Lower leg skin (tissue), 4 donors: ENCODE measurements around the gene TMEM11. TPM values are rescaled to one million over a fixed set of nuclear protein-coding genes. Genes with fewer than 3 reads are reported as not detected.

Source experiments
- DNase-seq, 2 donors: peaks; one replicate each; pipeline ENCODE4 v3.0.0-alpha.2; 2019; ENCODE audit warnings: low spot score in 2 of 2
- H3K4me3 ChIP-seq: fragments of 200-600 bp; sonication (generic); 2 replicates; pipeline ENCODE4 v1.5.1; 2017; ENCODE audit warnings: mild to moderate bottlenecking, low read depth; ENCODE audit not compliant: poor library complexity, severe bottlenecking
- POLR2A ChIP-seq, 2 donors: fragments of 450-650 bp; IDR thresholded peaks; one replicate each; pipeline ENCODE4 v1.6.1; 2016 to 2017; ENCODE audit warnings: antibody characterized with exemption in 2 of 2, mild to moderate bottlenecking in 1 of 2, moderate library complexity in 1 of 2
- WGBS, 2 donors: methylation state at CpG; one replicate each; pipeline ENCODE4 v1.1.5; 2018; 5-methylcytosine and 5-hydroxymethylcytosine counted together
- intact Hi-C: fragments of 100-400 bp; cut with DNase I; formaldehyde crosslinking; loops from one replicate; pipeline ENCODE4 v1.15.0; 2023; ENCODE audit warnings: low total_unique reads
- total RNA-seq, 4 donors: library from RNA; depleted of rRNA; stranded (reverse); fragments of >200 nt; gene quantifications; one replicate each; pipeline ENCODE4 v1.1.0, GENCODE V29; 2016
- TF ChIP-seq, protein P1 (sequence below), 3 donors: fragments of 450-650 bp; IDR thresholded peaks; one replicate each; pipeline ENCODE4 v1.5.1; 2016; ENCODE audit warnings: antibody characterized with exemption in 3 of 3, mild to moderate bottlenecking in 3 of 3, moderate library complexity in 2 of 3

The TMEM11 gene
- total RNA-seq, 4 donors from 2014 or later = 30.0 to 43.5 (median 37.0) TPM

DNA sequence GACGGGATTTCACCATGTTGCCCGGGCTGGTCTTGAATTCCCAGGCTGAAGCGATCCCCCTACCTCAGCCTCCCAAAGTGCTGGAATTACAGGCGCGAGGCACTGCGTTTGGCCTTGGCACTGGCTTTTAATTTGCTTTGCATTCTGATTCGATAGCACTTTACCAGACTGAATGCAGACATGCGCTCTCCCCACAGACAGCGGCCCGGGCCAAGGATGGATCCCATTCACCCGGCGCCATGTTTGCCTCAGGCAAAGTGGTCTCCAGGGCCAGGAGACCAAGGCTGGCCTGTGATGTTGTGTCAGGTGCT lies 45.5 kb downstream of the TMEM11 start:
- WGBS, 2 donors = 96 to 98% methylated on average over 12 of the region's 12 CpGs
- H3K4me3 ChIP-seq = no peak overlapping the region
- DNase-seq = no peak
- intact Hi-C loops = no loop called here
- TF ChIP-seq POLR2A (IDR thresholded peaks at IDR 0.05) = no peak
- TF ChIP-seq, protein P1, sequence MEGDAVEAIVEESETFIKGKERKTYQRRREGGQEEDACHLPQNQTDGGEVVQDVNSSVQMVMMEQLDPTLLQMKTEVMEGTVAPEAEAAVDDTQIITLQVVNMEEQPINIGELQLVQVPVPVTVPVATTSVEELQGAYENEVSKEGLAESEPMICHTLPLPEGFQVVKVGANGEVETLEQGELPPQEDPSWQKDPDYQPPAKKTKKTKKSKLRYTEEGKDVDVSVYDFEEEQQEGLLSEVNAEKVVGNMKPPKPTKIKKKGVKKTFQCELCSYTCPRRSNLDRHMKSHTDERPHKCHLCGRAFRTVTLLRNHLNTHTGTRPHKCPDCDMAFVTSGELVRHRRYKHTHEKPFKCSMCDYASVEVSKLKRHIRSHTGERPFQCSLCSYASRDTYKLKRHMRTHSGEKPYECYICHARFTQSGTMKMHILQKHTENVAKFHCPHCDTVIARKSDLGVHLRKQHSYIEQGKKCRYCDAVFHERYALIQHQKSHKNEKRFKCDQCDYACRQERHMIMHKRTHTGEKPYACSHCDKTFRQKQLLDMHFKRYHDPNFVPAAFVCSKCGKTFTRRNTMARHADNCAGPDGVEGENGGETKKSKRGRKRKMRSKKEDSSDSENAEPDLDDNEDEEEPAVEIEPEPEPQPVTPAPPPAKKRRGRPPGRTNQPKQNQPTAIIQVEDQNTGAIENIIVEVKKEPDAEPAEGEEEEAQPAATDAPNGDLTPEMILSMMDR (IDR thresholded peaks at IDR 0.05) = no peak

DNA sequence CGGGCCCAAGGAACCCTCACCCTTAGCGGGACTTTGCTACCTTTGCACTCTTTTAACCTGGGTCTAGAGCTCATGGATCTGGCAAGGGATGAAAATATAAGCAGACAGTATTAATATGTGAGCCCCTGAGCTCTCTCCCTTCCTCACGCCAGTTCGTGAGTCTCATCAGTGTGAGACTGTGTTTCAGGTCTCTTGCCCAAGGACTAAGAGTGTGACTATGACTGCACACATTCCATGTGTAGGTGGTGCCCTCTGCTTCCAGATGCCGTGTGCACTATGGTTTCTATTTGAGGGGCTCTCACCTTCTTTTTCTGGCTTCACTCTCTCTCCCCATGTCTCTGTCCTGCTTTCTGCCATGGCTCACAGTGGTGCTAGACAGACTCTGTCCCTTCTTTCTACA lies 46.7 kb downstream of the TMEM11 start:
- WGBS, 2 donors = 70 to 71% methylated on average over 5 of the region's 5 CpGs
- DNase-seq = no peak
- intact Hi-C loops = no loop called here
- no peak for TF ChIP-seq POLR2A (IDR thresholded peaks at IDR 0.05)
- TF ChIP-seq, protein P1 (IDR thresholded peaks at IDR 0.05) = no peak
- no peak overlapping the region for H3K4me3 ChIP-seq

DNA sequence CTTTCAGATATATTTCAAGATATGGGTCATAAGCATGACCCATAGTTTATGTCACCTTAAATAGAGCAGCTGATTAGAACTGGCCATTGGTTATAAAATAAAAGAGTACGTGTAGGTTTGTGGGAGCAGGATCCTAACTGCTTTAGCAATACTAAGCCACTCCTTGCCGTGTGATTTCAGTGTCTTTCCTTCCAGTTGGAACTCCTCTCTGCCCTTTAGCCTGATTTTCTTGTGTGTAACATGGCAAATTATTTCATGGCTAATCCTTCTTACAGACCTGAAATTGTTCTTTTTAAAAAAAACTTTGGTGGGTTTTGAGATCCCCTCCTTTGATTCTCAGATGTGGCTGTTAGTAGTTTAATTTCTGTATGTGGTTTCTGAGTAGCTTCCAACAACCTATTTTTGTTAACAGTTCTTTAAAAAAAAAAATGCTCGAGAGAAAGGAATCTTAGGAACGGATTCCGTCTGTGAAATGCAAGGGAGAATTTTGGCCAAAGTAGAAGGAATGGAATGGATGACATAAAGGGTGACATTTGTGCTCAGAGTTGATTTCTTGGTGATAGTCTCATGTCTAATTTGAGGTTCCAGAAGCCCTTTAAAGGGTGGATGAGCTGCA lies 47.3 kb downstream of the TMEM11 start:
- H3K4me3 ChIP-seq = no peak overlapping the region
- WGBS, 2 donors = 40 to 46% methylated on average over 5 of the region's 5 CpGs
- DNase-seq = no peak
- intact Hi-C loops = no loop called here
- TF ChIP-seq, protein P1 (IDR thresholded peaks at IDR 0.05) = no peak
- TF ChIP-seq POLR2A (IDR thresholded peaks at IDR 0.05) = no peak

DNA sequence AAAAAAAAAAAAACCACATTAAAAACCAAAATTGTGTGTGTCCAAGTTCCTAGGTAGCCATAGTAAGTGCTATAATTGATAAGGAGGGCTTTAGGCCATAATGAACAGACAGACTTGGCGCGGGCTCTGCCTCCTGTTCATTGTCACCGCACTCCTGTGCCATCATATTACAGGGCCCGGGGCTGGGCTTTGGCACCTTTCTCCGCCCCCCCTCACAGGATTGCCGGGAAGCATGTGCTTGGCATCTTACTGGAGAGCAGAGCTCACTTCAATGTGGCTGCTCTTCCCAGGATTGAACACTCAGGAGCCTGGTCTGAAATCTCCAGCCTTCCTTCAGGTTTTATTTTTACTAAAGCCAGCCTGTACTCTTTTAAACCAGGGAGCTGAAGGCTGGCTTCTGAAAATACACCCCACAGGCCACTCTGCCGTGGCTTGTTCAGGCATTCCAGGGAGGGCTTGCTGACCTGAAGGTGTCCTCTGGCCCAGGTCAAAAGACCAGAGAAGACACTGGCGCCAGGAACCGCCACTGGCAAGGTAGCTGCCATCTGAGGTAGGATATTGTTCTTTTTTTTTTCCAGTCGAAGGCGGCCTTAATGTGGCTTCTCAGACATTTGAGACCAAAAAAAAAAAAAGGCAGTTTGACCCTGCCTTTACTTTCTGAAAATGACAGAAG lies 47.9 kb downstream of the TMEM11 start:
- intact Hi-C loops = no loop called here
- TF ChIP-seq POLR2A (IDR thresholded peaks at IDR 0.05) = no peak
- H3K4me3 ChIP-seq = no peak overlapping the region
- WGBS, 2 donors = 65 to 69% methylated on average over 11 of the region's 11 CpGs
- DNase-seq = no peak

DNA sequence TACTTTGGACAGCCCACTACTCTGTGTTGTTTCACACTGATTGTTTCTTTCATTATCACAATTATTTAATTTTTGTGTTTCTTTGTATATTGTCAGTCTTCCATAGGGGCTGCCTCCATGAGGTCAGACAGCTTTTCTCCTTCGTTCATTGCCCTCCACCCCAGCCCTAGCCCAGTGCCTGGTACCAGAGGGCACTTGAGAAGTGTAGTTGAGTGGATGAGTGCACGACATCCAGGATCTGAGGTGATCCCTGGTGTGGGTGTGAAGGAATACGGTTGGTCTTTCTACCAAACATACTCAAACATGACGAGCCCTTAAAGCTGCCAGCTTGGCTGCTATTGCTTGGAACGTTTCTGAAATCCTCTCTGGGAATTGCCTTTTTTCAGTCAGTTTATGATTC lies 49.3 kb downstream of the TMEM11 start:
- intact Hi-C loops = no loop called here
- DNase-seq = no peak
- WGBS, 2 donors = 74 to 80% methylated on average over 5 of the region's 5 CpGs
- no peak overlapping the region for H3K4me3 ChIP-seq
- TF ChIP-seq, protein P1 (IDR thresholded peaks at IDR 0.05) = no peak
- no peak for TF ChIP-seq POLR2A (IDR thresholded peaks at IDR 0.05)

DNA sequence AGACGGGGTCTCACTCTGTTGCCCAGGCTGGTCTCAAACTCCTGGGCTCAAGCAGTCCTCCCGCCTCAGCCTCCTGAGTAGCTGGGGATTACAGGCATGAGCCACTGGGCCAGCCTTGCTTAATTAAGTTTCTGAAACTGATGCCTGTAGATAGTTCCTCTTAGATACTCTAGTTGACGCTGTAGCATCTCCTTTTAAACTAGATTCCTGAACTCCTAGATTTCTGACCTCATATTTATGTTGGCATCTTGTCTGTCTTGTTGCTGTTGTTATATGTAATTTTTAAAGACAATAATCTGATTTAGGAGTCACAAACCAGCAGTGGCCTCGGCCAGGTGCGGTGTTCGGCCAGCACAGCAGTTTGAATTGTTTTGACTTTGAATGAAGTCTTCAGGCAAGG lies 49.7 kb downstream of the TMEM11 start:
- WGBS, 2 donors = 92 to 95% methylated on average over 6 of the region's 6 CpGs
- DNase-seq = no peak
- intact Hi-C loops = no loop called here
- TF ChIP-seq, protein P1 (IDR thresholded peaks at IDR 0.05) = no peak
- TF ChIP-seq POLR2A (IDR thresholded peaks at IDR 0.05) = no peak
- H3K4me3 ChIP-seq = no peak overlapping the region
